NCI-H748 treated with DMSO at 0.1 percent for 48 hours (cell line): ENCODE data around the gene ELOB.

ENCODE experiments used
- DNase-seq: peaks from one replicate; lab custom pipeline; 2025; lab: John Stamatoyannopoulos, UW

The ELOB gene

DNA sequence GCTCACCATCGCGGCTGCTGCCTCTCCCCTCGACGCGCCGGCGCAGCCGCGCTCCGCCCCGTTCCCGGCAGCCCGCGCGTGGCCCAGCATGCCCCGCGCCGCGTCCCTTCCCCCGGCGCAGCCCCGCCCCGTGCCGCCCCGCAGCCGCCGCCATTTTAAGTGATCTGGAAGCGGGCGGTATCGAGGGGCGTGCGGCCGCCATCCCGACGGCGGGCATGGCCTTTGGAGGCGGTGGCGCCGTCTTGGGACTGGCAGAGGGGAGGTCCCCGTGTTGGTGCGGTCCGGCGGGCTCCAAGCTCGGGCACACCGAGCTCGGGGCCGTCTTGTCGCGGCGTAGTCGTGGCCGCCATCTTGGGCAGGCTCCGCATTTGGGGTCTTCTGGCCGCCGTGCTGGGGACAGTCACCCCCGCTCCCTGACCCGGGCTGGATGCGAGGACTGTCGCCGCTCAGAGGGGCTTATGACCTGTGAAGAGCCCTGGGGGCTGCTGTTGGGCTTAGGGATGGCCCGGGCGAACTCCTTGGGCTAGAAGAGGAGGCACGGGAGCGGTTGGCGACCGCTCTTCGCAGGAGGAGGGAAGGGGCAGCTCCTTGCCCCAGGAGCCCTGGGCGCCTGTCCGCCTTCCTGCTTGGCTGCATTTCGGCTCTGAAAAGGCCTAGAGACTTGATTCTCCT is at the start of gene ELOB:
ELOB (minus strand) TSS at position 50 of the 672 bp plus-strand sequence; CDS start at position 9, 41 bp downstream.
- peak; percentile 60 for DNase-seq

DNA sequence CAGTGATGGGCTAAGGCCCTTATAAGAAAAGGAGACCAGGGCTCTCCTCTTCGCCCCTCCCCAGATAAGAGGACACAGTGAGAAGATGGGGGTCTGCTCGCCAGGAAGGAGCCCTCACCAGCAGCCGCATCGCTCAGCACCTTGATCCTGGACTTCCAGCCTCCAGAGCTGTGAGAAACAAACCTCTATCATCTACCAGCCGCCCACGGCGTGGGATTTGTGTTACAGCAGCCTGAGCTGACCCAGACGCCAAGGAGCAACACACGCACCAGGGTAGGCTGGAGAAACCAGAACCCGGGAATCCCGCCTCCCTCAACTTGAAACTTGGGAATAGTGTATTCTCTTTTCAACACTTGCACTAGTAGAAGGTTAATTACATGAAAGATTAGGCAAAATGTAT is 48.8 kb upstream of the ELOB start:
- no peak for DNase-seq

DNA sequence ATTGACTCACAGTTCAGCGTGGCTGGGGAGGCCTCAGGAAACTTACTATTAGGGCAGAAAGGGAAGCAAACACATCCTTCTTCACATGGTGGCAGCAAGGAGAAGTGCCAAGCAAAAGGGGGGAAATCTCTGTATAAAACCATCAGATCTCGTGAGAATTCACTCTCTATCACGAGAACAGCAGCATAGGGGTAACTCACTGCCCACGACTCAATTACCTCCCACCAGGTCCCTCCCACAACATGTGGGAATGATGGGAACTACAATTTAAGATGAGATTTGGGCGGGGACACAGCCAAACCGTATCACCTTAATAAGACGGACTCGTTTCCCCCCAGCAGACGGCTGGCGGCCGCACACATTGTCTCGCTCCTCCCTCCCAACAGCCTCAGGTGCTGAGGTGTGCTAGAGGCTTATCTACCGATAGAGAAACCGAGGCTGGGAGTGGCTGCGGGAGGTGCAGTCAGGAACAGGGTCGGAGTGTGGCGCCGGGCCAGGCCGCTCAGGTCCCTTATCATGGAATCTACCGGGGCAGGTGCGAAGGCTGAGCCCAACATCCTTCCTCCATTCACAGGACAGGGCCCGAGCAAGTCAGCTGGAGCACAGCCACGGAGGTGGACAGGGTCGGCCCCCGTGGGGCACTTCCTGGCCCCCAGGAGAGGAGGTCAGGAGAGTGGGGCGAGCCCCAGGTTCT is 48.1 kb upstream of the ELOB start:
- no peak for DNase-seq

DNA sequence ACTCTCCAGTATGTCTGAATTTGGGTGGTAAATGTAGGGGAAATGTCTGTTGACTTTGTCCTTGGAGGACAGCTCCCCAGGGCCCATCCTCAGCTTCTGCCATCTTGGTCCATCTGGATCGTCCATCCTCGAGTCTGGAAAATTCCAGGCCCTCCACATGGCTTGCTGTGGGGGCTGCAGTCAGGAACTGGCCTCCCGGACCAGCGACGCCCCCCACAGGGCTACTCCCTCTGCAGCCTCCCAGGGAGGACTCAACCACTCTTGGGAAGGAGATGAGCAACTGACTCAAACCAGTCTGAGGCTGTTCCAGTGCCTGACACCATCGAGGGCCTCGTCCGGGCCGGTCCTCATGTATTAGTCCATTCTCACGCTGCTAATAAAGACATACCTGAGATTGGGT is 47.5 kb upstream of the ELOB start:
- no peak for DNase-seq

DNA sequence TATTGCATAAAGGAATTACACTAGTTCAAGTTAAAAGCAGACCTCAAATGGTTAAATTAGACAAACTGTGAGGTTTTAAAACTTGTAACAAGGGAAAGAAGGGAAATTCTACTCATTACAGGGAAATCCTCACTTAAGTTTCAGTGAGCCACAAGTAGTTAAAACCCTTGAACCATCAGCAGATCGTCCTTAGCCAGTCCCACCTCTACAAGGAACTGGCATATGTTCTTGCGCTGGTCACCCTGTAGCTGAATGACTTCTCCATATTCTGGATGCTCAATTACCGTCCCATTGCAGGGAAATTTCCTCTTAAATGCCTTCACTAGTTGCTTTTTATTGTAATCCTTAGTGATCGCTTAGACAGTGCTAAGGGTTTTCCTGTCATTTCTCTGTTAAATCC is 45.4 kb upstream of the ELOB start:
- no peak for DNase-seq

DNA sequence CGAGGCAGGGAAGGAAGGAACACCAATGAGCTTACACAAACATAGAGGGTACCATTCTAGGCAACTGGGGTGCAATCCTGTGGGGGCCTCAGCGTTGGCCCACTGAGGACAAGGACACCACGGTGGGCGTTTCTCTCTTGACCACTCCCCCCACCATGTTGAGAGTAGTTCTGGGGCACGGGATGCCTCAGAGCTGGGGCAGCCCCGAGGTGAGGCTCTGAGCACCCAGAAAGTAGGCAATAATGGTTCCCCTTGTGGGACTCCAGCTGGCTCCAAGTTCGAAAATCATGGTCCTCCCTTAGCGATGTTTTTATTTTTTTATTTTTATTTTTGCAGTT is 45.0 kb upstream of the ELOB start:
- DNase-seq, result no peak

DNA sequence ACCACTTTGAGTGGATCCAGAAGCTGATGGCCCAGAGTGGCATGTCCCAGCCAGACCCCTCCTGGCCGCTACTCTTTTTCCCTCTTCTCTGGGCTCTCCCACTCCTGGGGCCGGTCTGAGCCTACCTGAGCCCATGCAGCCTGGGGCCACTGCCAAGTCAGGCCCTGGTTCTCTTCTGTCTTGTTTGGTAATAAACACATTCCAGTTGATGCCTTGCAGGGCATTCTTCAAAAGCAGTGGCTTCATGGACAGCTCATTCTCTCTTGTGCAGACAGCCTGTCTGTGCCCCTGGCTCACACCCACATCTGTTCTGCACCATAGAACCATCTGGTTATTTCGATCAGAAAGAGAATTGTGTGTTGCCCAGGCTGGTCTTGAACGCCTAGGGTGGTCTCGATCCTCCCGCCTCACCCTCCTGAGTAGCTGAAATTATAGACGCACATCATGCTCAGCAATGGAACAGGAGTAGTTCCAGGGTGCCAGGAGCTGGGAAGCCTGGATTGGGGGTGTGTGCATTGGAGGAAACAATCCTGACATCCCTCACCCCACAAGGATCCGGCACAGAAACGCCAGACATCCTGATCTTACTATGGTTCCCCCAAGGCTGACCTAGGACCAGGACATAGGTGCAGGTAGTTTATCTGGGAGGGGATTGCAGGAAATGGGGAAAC is 44.5 kb upstream of the ELOB start:
- DNase-seq, result no peak

DNA sequence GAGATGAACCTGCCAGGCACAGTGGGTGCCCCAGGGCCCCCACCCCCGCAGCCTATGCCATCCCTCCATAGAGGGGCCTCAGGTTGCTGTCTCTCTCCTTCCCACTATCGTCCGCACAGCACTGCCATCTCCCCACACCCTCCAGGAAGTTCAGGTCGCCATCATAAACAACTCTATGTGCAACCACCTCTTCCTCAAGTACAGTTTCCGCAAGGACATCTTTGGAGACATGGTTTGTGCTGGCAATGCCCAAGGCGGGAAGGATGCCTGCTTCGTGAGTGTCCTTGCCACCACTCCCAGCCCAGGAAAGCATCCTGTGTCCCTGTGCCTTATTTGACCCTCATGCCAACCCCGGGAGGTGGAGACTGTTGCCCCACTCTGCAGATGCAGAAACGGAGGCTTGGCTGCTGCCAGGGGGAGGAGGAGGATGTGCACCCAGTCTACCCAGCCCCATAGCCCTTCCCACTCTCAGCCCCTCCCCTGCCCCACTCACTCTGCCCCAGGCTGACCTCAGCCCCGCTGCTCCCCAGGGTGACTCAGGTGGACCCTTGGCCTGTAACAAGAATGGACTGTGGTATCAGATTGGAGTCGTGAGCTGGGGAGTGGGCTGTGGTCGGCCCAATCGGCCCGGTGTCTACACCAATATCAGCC is 43.9 kb upstream of the ELOB start:
- DNase-seq, result no peak

DNA sequence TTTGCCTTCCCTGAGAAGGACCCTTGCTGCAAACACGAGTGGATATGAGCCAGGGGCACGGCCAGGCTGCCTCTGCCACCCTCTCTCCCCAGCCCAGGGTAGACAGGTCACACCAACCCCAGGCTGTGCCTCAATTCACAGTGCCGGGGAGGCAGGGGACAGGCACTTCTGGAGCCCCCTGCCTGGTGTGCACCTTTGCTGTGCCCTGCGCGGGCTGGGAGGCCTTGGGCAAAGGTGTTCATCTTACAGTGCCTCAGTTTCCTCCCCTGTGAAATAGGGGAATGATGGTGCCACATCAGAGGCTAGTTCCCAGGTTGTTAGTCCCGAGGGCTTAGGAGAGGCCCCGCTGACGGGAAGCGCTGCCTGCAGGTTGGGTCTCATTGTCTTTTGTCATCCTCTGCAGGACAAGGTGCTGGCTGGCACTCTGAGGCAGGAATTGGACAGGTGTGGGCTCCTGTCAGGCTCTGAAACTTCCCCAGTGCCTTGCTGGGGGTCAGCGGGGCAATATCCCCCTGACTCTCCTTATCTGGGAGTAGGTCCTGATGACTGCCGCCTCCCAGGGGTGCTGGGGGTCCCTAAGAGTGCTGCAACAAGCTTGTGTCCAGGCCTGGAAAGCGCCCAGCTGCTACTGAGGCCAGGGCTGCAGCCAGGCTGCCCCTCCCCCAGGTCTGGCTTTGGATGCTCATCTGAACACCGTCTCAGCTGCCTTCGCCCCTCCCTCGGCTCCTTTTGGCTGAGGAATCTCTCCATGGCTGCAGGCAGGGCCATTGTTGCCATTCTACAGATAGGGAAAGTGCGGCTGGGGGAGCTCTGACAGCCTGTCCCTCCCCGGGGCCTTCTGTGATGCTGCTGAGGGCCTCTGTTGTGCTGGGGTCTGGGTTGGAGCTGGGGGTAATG is 43.1 kb upstream of the ELOB start:
- no peak for DNase-seq

DNA sequence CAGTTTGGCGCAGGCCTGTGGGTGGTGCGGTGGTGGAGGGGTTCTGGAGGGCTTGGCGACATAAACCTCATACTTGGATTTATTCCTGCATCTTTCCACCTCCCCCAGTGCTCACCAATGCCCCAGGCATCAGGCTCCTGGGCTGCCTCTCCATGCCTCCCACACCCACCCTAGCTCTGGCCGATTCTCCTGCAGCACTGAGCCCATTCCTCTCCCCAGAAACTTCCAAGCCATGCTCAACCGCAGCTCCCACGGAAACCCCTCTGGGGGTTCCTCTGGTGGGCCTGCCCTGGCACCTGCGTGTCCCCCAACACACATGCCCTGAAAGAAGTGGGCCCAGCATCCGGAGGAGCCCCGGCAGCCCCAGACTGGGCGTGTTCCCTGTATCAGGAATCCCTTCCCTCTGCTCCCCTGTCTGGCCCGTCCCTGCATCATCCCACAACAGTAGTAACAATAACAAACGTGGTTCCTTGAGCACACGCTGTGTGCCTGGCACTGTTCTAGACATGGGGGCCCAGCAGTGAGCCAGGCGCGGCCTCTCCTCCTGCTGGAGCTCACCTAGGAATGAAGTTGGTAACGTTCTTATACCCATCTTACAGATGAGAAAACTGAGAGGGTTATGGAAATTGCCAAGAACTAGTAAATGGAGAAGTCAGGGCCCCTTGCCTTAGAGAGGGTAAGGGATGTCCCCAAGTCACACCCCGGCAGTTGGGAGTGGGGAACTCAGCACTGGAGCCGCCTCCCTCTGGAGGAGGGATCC is 42.3 kb upstream of the ELOB start:
- no peak for DNase-seq

DNA sequence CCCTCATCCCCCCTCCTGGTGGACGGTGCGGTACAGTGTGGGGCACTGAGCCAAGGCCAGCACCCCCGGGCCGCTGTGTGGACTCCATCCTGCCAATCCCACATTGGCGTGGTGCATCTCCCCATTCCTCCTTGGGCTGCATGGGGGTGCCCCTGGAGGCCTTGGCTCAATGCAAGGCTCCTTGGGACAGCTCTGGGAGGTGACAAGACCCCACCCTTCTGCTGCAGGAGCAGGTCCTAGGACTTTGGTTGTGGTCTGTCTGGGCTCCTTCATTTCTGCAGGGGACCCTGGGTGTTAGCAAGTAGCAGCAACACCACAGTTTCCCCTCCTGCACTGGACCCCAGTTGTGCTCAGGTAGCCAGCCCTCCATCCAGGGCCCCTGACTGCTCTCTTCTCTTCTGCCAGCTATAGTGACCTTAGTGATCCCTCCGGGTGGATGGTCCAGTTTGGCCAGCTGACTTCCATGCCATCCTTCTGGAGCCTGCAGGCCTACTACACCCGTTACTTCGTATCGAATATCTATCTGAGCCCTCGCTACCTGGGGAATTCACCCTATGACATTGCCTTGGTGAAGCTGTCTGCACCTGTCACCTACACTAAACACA is 41.3 kb upstream of the ELOB start:
- no peak for DNase-seq

DNA sequence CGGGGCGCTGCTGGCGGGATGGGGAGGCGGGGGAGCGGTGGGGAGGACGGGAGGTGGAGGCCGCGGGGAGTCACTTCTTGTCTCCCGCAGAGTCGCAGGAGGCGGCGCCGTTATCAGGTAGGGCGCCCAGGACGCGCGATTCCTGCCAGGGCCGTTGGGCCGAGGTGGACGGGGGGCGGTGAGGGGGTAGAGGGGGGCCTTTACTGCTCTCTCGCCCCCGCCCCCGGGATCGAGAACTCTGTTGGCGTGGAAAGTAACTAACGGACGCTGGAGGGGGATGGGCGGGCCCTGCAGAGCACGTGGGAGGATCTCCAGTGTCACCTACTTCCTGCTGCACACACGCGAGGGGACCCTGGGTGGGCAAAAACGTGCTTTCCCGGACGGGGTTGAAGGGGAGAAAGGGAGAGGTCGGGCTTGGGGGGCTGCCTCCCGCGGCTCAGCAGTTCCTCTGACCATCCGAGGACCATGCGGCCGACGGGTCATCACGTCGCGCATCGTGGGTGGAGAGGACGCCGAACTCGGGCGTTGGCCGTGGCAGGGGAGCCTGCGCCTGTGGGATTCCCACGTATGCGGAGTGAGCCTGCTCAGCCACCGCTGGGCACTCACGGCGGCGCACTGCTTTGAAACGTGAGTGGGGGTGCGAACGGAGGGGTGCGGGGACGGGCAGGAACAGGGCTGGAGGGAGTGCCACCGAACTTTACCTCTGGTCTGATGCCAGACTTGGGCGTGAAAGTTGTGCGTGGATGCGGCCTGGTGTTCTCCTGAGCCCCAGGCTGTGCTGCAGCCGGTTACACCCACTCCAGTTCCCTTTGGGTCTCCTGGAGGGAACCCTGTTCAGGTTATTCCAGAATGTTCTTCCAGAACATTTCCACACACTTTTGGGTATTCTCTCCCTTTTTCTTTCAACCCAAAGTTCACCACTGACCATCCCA is 40.5 kb upstream of the ELOB start:
- no peak for DNase-seq

DNA sequence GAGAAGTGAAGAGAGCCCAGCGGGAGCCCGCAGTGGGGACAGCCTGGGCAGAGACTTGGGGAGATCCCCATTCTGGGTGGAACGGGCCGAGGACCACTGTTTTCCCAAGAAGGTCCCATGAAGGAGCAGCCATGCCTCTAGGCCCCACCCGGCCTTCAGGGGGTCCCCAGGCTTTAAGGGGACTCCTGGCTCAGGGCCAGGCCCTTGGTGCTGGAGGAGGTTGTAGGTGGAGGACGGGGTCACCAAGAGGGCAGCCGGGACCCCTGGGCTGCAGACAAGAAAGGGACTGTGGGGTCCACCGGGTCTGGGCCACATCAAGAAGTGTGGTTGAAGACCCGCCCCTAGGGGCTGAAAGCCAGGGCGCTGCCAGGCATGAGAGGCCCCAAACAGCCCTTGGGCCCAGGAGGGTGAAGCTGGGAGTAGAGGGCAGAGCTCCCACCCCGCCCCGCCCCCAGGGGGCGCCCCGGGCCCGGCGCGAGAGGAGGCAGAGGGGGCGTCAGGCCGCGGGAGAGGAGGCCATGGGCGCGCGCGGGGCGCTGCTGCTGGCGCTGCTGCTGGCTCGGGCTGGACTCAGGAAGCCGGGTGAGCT is 39.8 kb upstream of the ELOB start, which contains the start of gene PRSS21:
PRSS21 (plus strand) TSS at position 487 of the 589 bp plus-strand sequence; CDS start at position 519, 32 bp downstream.
- no peak for DNase-seq

DNA sequence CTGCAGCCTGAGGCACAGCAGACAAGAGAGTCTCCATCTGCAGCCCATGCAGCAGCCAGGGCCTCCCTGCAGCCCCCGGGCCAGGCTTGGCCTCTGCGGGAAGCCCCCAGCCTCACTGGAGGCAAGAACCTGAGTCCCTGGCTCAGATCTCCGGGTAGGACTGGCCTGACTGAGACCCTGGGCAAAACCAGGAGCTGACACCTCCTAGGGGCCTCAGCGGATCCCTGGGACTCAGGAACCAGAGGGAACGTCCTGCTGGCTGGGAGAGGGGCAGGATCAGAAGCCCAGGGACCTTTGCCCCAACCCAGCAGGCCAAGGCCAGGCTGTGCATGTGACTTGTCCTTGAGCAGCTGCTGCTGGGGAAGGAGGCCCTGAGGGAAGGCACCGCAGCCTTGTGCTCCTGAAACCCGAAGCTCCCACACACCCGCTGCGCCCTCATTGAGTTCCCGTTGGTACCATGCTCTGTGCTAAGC is 38.3 kb upstream of the ELOB start:
- no peak for DNase-seq

DNA sequence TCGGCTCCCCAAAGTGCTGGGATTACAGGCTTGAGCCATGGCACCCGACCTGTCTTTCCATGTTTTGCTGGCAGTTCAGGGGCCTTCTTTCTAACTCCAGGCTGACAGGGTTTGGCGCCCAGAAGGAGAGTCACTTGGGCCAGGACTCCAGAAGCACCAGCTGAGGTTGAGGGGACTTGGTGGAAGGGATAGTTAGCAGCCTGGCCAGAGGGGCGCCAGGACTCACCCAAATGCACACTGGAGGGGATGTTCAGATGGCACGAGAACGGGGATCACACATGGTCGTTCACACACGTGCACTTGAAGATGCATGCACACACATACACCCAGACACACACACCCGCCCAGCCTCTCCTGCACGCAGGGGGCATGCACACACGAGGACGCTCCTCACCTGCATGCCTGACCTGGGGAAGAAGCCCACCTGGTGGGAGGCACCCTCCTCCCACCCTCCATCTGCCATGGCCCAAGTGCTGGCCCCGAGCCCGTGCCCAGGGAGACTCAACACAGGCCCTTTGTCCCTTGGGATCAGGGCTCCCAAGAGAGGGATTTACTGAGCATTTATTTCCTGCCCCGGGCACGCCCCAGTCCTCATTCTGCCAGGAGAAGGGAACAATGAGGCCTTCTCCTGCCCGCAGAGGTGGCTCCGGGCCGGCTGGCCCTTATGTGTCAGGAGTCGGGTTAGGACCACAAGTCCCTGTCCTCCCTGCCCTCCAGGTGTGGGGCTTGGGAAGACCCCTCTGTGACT is 37.6 kb upstream of the ELOB start:
- no peak for DNase-seq

DNA sequence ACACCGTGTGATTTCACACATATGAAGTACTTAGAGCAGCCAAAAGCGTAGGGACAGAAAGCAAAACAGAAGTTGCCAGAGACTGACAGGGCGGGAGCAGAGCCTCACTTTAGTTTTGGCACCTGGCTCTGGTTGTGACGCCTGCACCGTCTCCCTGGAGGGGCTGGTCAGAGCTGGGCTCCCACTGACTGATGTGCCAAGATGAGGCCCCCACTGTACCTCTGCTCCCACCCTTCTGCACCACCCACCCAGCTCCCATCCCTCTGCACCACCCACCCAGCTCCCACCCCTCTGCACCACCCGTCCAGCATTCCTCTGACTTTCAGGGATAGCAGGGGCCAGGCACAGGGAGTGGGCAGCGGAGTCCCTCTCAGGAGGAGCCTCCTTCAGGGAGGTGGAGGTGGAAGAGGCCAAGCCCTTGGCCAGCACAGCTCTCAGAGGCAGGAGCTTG is 36.7 kb upstream of the ELOB start:
- DNase-seq, result no peak

DNA sequence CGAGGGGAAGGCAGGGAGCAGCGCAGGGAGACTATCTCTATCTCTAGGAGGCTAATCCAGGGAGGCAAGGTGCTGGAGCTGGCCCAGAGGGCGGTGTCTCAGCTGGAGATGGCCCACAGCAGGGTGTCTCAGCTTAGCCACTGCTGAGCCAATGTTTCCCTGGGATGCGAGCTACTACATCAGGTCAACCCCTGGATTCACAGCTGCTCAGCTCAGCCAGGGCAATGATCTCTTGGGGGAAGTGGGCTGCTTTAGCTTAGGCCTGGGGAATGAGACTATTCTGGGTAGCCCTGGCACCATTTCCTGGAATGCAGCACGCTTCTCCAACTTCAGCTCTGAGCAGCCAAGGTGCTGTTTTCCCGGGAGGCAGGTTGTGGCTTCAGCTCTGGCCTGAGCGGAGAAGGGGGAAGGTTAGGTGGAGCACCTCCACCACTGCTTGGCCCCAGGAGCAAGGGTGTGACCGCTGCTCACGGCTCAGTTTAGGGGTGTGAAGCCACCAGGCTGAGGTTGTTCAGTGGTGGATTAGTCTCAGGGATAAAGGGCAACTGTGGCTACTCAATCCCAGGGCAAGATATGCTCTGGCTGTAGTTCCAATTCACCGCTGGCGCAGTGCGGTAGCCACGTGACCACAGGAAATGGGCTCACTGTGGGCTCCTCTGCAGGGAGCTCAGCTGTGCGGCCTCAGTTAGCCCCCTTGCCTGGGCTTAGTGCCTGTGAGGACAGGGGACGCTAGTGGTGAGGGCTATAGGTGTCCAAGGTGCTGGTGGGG is 34.8 kb upstream of the ELOB start:
- DNase-seq, result no peak
